H1 (cell line): ENCODE measurements around the gene BCL2. TPM values are rescaled to one million over a fixed set of nuclear protein-coding genes. Genes with fewer than 3 reads are reported as not detected.
"Not testable (repeated sequence)": the region's sequence is repeated elsewhere in the genome, so short reads cannot be mapped to it uniquely, and the experiment has no call there.

Experiments
- CTCF ChIA-PET: fragments of 300-600 bp; sonication (Branson Sonifier 250); formaldehyde crosslinking; loops from one replicate; lab custom pipeline; 2021; ENCODE audit not compliant: partially characterized antibody; lab: Charles Lee
- POLR2A ChIA-PET: fragments of 300-600 bp; sonication (Branson Sonifier 250); formaldehyde crosslinking; loops from one replicate; lab custom pipeline; 2021; ENCODE audit warnings: inconsistent platforms; ENCODE audit not compliant: partially characterized antibody; lab: Charles Lee
- DNase-seq, 2 experiments: peaks; one replicate each; pipeline versions ENCODE4 v3.0.0 to v3.0.0-alpha.2; 2010 to 2022; ENCODE audit warnings: low spot score in 2 of 2, low read depth in 1 of 2, mixed read lengths in 1 of 2
- FAIRE-seq: peaks from 2 replicates; lab custom pipeline; 2011; peaks lifted over from hg19 to GRCh38; lab: Jason Lieb, UNC
- H2AFZ ChIP-seq: 2 replicates; pipeline ENCODE4 v1.8.1; 2012; ENCODE audit warnings: low read length, inconsistent platforms
- H2AK5ac ChIP-seq: 2 replicates; pipeline ENCODE4 v1.6.1; 2013; ENCODE audit warnings: low read depth, low read length
- H2BK120ac ChIP-seq: replicated peaks from 2 replicates; pipeline ENCODE3; 2013; ENCODE audit warnings: low read depth, low read length, inconsistent platforms
- H2BK12ac ChIP-seq: 2 replicates; pipeline ENCODE4 v1.6.1; 2013; ENCODE audit warnings: low read depth, low read length
- H2BK15ac ChIP-seq: 2 replicates; pipeline ENCODE4 v1.6.1; 2013; ENCODE audit warnings: low read length
- H2BK20ac ChIP-seq: 2 replicates; pipeline ENCODE4 v1.6.1; 2013; ENCODE audit warnings: low read length
- H2BK5ac ChIP-seq: 2 replicates; pipeline ENCODE4 v1.6.1; 2013; ENCODE audit warnings: low read depth, low read length
- H3K14ac ChIP-seq: 2 replicates; pipeline ENCODE4 v1.6.1; 2013; ENCODE audit warnings: inconsistent platforms; ENCODE audit not compliant: insufficient read length
- H3K18ac ChIP-seq: 2 replicates; pipeline ENCODE4 v1.6.1; 2013; ENCODE audit warnings: low read length; ENCODE audit errors: extremely low read depth
- H3K23ac ChIP-seq: 2 replicates; pipeline ENCODE4 v1.6.1; 2013; ENCODE audit warnings: inconsistent platforms; ENCODE audit not compliant: insufficient read length
- H3K23me2 ChIP-seq: 2 replicates; pipeline ENCODE4 v1.6.1; 2013; ENCODE audit warnings: low read depth, low read length
- H3K27ac ChIP-seq: 2 replicates; pipeline ENCODE4 v1.6.1; 2011; ENCODE audit warnings: low read depth, low read length, inconsistent platforms
- H3K27me3 ChIP-seq, 4 experiments: replicated peaks in 1 of 4; 1 replicate in 1 of 4; 2 replicates in 3 of 4; pipeline versions ENCODE4 v1.6.1 to v1.8.1; 2011 to 2013; ENCODE audit warnings: low read length in 3 of 4, mild to moderate bottlenecking in 3 of 4, inconsistent platforms in 2 of 4, mixed read lengths in 2 of 4, moderate library complexity in 1 of 4; ENCODE audit not compliant: control insufficient read depth in 3 of 4, insufficient read depth in 3 of 4; ENCODE audit errors: extremely low read depth in 1 of 4
- H3K36me3 ChIP-seq, 4 experiments: 2 replicates each; pipeline versions ENCODE4 v1.6.1 to v1.8.1; 2011 to 2013; ENCODE audit warnings: mild to moderate bottlenecking in 4 of 4, low read length in 3 of 4, moderate library complexity in 2 of 4, control low read depth in 1 of 4, inconsistent platforms in 1 of 4; ENCODE audit not compliant: insufficient read depth in 4 of 4, control insufficient read depth in 2 of 4
- H3K4ac ChIP-seq: replicated peaks from 2 replicates; pipeline ENCODE3; 2013; ENCODE audit warnings: low read length, low read depth, mixed read lengths, inconsistent platforms; ENCODE audit not compliant: insufficient read length
- H3K4me1 ChIP-seq, 4 experiments: replicated peaks in 1 of 4; 1 replicate in 1 of 4; 2 replicates in 3 of 4; pipeline versions ENCODE4 v1.6.1 to v1.8.1; 2011 to 2013; ENCODE audit warnings: low read length in 3 of 4, inconsistent platforms in 2 of 4, mixed read lengths in 1 of 4; ENCODE audit not compliant: insufficient read depth in 4 of 4, control insufficient read depth in 3 of 4
- H3K4me2 ChIP-seq, 2 experiments: 2 replicates each; pipeline versions ENCODE4 v1.6.1 to v1.8.1; 2011 to 2013; ENCODE audit warnings: low read depth in 2 of 2, low read length in 2 of 2, control low read depth in 1 of 2, inconsistent platforms in 1 of 2, mild to moderate bottlenecking in 1 of 2; ENCODE audit not compliant: insufficient read depth in 1 of 2
- H3K4me3 ChIP-seq, 4 experiments: fragments of 200-600, 300-600 bp in 1 of 4; sonication (generic), shearing (Covaris generic), sonication (Bioruptor Twin) in 1 of 4; 2 replicates each; pipeline versions ENCODE4 v1.5.1 to v1.8.1; 2011 to 2016; ENCODE audit warnings: low read length in 4 of 4, low read depth in 3 of 4, control low read depth in 2 of 4, inconsistent platforms in 2 of 4, mild to moderate bottlenecking in 2 of 4, mixed read lengths in 1 of 4, moderate library complexity in 1 of 4; ENCODE audit not compliant: insufficient read depth in 2 of 4; ENCODE audit errors: extremely low read depth in 1 of 4
- H3K56ac ChIP-seq: replicated peaks from 2 replicates; pipeline ENCODE3; 2013; ENCODE audit warnings: low read depth, mild to moderate bottlenecking, mixed read lengths, low read length, inconsistent platforms; ENCODE audit not compliant: insufficient read length
- H3K79me1 ChIP-seq: 2 replicates; pipeline ENCODE4 v1.6.1; 2013; ENCODE audit warnings: low read depth, low read length, control low read depth
- H3K79me2 ChIP-seq, 2 experiments: 2 replicates each; pipeline versions ENCODE4 v1.6.1 to v1.8.1; 2012 to 2013; ENCODE audit warnings: low read length in 2 of 2, mild to moderate bottlenecking in 2 of 2, inconsistent platforms in 1 of 2; ENCODE audit not compliant: insufficient read depth in 2 of 2, control insufficient read depth in 1 of 2
- H3K9ac ChIP-seq, 4 experiments: replicated peaks in 1 of 4; 1 replicate in 1 of 4; 2 replicates in 3 of 4; pipeline versions ENCODE4 v1.6.1 to v1.8.1; 2011 to 2013; ENCODE audit warnings: low read depth in 3 of 4, low read length in 3 of 4, control low read depth in 2 of 4, mild to moderate bottlenecking in 2 of 4, moderate library complexity in 2 of 4, inconsistent platforms in 1 of 4; ENCODE audit errors: extremely low read depth in 1 of 4
- H3K9me3 ChIP-seq, 2 experiments: 2 replicates each; pipeline versions ENCODE4 v1.6.1 to v1.8.1; 2012 to 2013; ENCODE audit warnings: mild to moderate bottlenecking in 2 of 2, moderate library complexity in 2 of 2, control low read depth in 1 of 2, inconsistent platforms in 1 of 2, low read depth in 1 of 2, low read length in 1 of 2, mixed read lengths in 1 of 2; ENCODE audit not compliant: insufficient read depth in 2 of 2
- H4K20me1 ChIP-seq, 2 experiments: replicated peaks in 1 of 2; 2 replicates each; pipeline versions ENCODE3 to v1.8.1; 2011 to 2013; ENCODE audit warnings: inconsistent platforms in 2 of 2, low read length in 2 of 2, mild to moderate bottlenecking in 1 of 2; ENCODE audit not compliant: insufficient read depth in 2 of 2, control insufficient read depth in 1 of 2
- H4K5ac ChIP-seq: 2 replicates; pipeline ENCODE4 v1.6.1; 2013; ENCODE audit warnings: low read length, low read depth, mixed read lengths, inconsistent platforms; ENCODE audit not compliant: insufficient read length
- H4K8ac ChIP-seq: 2 replicates; pipeline ENCODE4 v1.8.0; 2013; ENCODE audit warnings: mild to moderate bottlenecking, moderate library complexity, low read length, inconsistent platforms; ENCODE audit not compliant: insufficient read depth; ENCODE audit errors: extremely low read depth
- H4K91ac ChIP-seq: replicated peaks from 2 replicates; pipeline ENCODE3; 2013; ENCODE audit warnings: low read length, mixed read lengths, inconsistent platforms; ENCODE audit not compliant: insufficient read length
- WGBS, 2 experiments: shearing (Covaris generic) in 1 of 2; methylation state at CpG; one replicate each; pipeline versions ENCODE4 v1.1.6 to v1.1.7; 2013 to 2015; ENCODE audit warnings: low lambda C conversion rate in 2 of 2, mixed read lengths in 2 of 2, inconsistent platforms in 1 of 2, low coverage in 1 of 2, missing lambda C conversion rate in 1 of 2; ENCODE audit not compliant: insufficient replicate concordance in 2 of 2, insufficient coverage in 1 of 2, insufficient read length in 1 of 2; ENCODE audit errors: extremely low coverage in 1 of 2, missing lambda C conversion rate in 1 of 2; 5-methylcytosine and 5-hydroxymethylcytosine counted together
- polyA plus RNA-seq, 7 experiments: library from polyadenylated mRNA; depleted of rRNA in 3 of 7; stranded (reverse) in 5 of 7; unstranded in 2 of 7; fragments of >200 nt in 5 of 7; fragments of 200-250 nt in 2 of 7; gene quantifications; 1 replicate in 5 of 7; 2 replicates in 1 of 7; 4 replicates in 1 of 7; pipeline versions ENCODE4 v1.2.1 to v1.2.3, GENCODE V29; 2011 to 2013; ENCODE audit warnings: missing spikeins in 2 of 7, mixed read lengths in 2 of 7
- total RNA-seq: library from RNA; stranded (reverse); fragmentation: NEBNext Ultra II Directional; extraction: Animal tissue kit (Norgen Biotek cat#: 25700); gene quantifications from 2 replicates; pipeline ENCODE4 v1.2.1, GENCODE V29; 2021

The BCL2 gene
- total and polyA plus RNA-seq, 2 of the 8 experiments (the other 6 are each of a cell fraction or from before 2014, with no cell fraction given): 0.59 to 4.5 TPM

GRCh38 chr18:63363420-63363819 is 43.9 kb upstream of the BCL2 start:
- not testable (repeated sequence) for H3K56ac ChIP-seq, DNase-seq, H3K79me1 ChIP-seq, H2BK5ac ChIP-seq, H2BK12ac ChIP-seq, H2AFZ ChIP-seq, H3K4me3 ChIP-seq, H2BK20ac ChIP-seq, H4K91ac ChIP-seq, H3K4me1 ChIP-seq, FAIRE-seq, H3K4me2 ChIP-seq, H3K9ac ChIP-seq, H3K4ac ChIP-seq, H3K23me2 ChIP-seq, H4K5ac ChIP-seq, H2BK120ac ChIP-seq, H2BK15ac ChIP-seq, H3K23ac ChIP-seq, H4K20me1 ChIP-seq, H3K9me3 ChIP-seq, H2AK5ac ChIP-seq, H3K27me3 ChIP-seq, H4K8ac ChIP-seq, H3K27ac ChIP-seq, H3K18ac ChIP-seq, H3K14ac ChIP-seq
- Histone ChIP-seq H3K36me3 (peaks cover 2 to 35% (median 15%) of the 10 kb centered on the region in 4 experiments; a peak in 5 of 8 replicates), H3K79me2 (peaks cover 0 to 28% of the 10 kb centered on the region in 2 experiments; a peak in 3 of 4 replicates)
- CTCF ChIA-PET: interaction anchor here (0.6 to 1.7 kb wide), 6 partner anchors 24 to 341 kb away, joined by 3 to 5 read pairs (median 4); no protein-coding TSS in a partner anchor
- POLR2A ChIA-PET: interaction anchor here (3.4 kb wide), 1 partner anchor 59 kb away, joined by 21 read pairs; the partner anchor contains the start of gene VPS4B
- WGBS, 2 experiments: no CpG with 5 or more reads among the region's 2 CpGs
